K562 (cell line): Measurements from ENCODE around the gene BACH1. TPM values are rescaled to one million over a fixed set of nuclear protein-coding genes. Genes with fewer than 3 reads are reported as not detected.

Experiments
- ATAC-seq: fragments of 200-7000 bp; cut with Tn5 transposase; 3 replicates; pipeline ENCODE4 v1.9.1; 2020; ENCODE audit warnings: moderate library complexity
- BruUV-seq: library from RNA; stranded (reverse); fragments of 400-500 nt; replicated peaks from 2 replicates; lab custom pipeline; 2021; lab: Mats Ljungman, UMichigan
- CTCF ChIA-PET: fragments of 300-600 bp; formaldehyde crosslinking; extraction: SDS; loops from one replicate; lab custom pipeline; 2021; ENCODE audit warnings: low intra/inter-chr PET ratio; lab: Yijun Ruan, JAX
- POLR2A ChIA-PET: fragments of 300-600, 350-650 bp; sonication (Branson Sonifier 250); formaldehyde crosslinking; extraction: SDS; loops from one replicate; lab custom pipeline; 2021; ENCODE audit warnings: antibody characterized with exemption, inconsistent platforms; lab: Yijun Ruan, JAX
- DNase-seq, 4 experiments: peaks; one replicate each; pipeline versions ENCODE4 v3.0.0 to v3.0.0-alpha.2; 2011 to 2018; ENCODE audit warnings: low spot score in 3 of 4, mixed read lengths in 3 of 4; ENCODE audit errors: extremely low read depth in 1 of 4
- FAIRE-seq: peaks from 2 replicates; lab custom pipeline; 2011; peaks lifted over from hg19 to GRCh38; lab: Jason Lieb, UNC
- H2AFZ ChIP-seq: 2 replicates; pipeline ENCODE4 v1.6.0; 2011; ENCODE audit warnings: low read depth, low read length, control low read depth, inconsistent platforms
- H3K27ac ChIP-seq: fragments of 200-600 bp; 3 replicates; pipeline ENCODE4 v1.8.0; 2011; ENCODE audit warnings: low read depth, mild to moderate bottlenecking, control low read depth, inconsistent platforms, low read length, moderate library complexity, mixed read lengths; ENCODE audit errors: extremely low read depth
- H3K27me3 ChIP-seq, 2 experiments: fragments of 300-600 bp in 1 of 2; 2 replicates in 1 of 2; 3 replicates in 1 of 2; pipeline versions ENCODE4 v1.6.0 to v1.8.0; 2011; ENCODE audit warnings: inconsistent platforms in 2 of 2, low read length in 2 of 2, mild to moderate bottlenecking in 1 of 2, mixed read lengths in 1 of 2, moderate library complexity in 1 of 2; ENCODE audit not compliant: control insufficient read depth in 2 of 2, insufficient read depth in 2 of 2
- H3K36me3 ChIP-seq: fragments of 300-600 bp; 3 replicates; pipeline ENCODE4 v1.8.0; 2011; ENCODE audit warnings: mild to moderate bottlenecking, low read length, inconsistent platforms; ENCODE audit not compliant: control insufficient read depth, insufficient read depth
- H3K4me1 ChIP-seq, 2 experiments: fragments of 200-600 bp in 1 of 2; replicated peaks in 1 of 2; 2 replicates in 1 of 2; 3 replicates in 1 of 2; pipeline versions ENCODE4 v1.5.1 to v1.8.0; 2011; ENCODE audit warnings: inconsistent platforms in 2 of 2, low read length in 2 of 2, mild to moderate bottlenecking in 1 of 2, mixed read lengths in 1 of 2, moderate library complexity in 1 of 2; ENCODE audit not compliant: control insufficient read depth in 2 of 2, insufficient read depth in 2 of 2
- H3K4me2 ChIP-seq: 2 replicates; pipeline ENCODE4 v1.6.1; 2011; ENCODE audit warnings: low read length, control low read depth, inconsistent platforms, mixed read lengths; ENCODE audit not compliant: insufficient read depth
- H3K4me3 ChIP-seq: fragments of 200-600 bp; sonication (generic), shearing (Covaris generic); 2 replicates; pipeline ENCODE4 v1.5.1; 2016; ENCODE audit warnings: control low read depth, inconsistent platforms
- H3K79me2 ChIP-seq: fragments of 200-600 bp; 3 replicates; pipeline ENCODE4 v1.8.0; 2011; ENCODE audit warnings: low read length, inconsistent platforms; ENCODE audit not compliant: control insufficient read depth, insufficient read depth
- H3K9ac ChIP-seq, 2 experiments: 2 replicates each; pipeline versions ENCODE4 v1.6.0 to v1.6.1; 2011; ENCODE audit warnings: low read depth in 2 of 2, low read length in 2 of 2, control low read depth in 1 of 2, inconsistent platforms in 1 of 2, mild to moderate bottlenecking in 1 of 2, mixed read lengths in 1 of 2; ENCODE audit not compliant: insufficient read depth in 1 of 2
- H3K9me1 ChIP-seq: one replicate; pipeline ENCODE4 v1.6.0; 2011; ENCODE audit warnings: inconsistent platforms, mild to moderate bottlenecking, low read length, moderate library complexity; ENCODE audit not compliant: control insufficient read depth, insufficient read depth
- H3K9me3 ChIP-seq: replicated peaks from 2 replicates; pipeline ENCODE4 v1.5.1; 2011; ENCODE audit warnings: low read depth, low read length, inconsistent platforms; ENCODE audit not compliant: control insufficient read depth, insufficient read depth
- H4K20me1 ChIP-seq: replicated peaks from 2 replicates; pipeline ENCODE4 v1.6.1; 2011; ENCODE audit warnings: low read length, inconsistent platforms, mixed read lengths; ENCODE audit not compliant: control insufficient read depth, insufficient read depth
- CSDE1 ChIP-seq, 2 experiments: fragments of 450-650 bp; IDR thresholded peaks; 2 replicates each; pipeline ENCODE4 v1.6.1; 2016; ENCODE audit warnings: mild to moderate bottlenecking in 1 of 2
- CXXC5 ChIP-seq: fragments of 250-450 bp; sonication (Bioruptor Pico); IDR thresholded peaks from 2 replicates; pipeline ENCODE4 v1.8.0; 2022; ENCODE audit warnings: inconsistent platforms, mild to moderate bottlenecking, moderate library complexity
- HDAC8 ChIP-seq: fragments of 450-650 bp; IDR thresholded peaks from 2 replicates; pipeline ENCODE4 v1.6.1; 2016; ENCODE audit warnings: mild to moderate bottlenecking, missing genetic modification characterization, moderate library complexity, missing compliant biosample characterization
- LEF1 ChIP-seq: fragments of 450-650 bp; IDR thresholded peaks from 2 replicates; pipeline ENCODE4 v1.6.1; 2016; ENCODE audit warnings: mild to moderate bottlenecking
- NCOR1 ChIP-seq: fragments of 450-650 bp; IDR thresholded peaks from 2 replicates; pipeline ENCODE4 v1.6.1; 2016; ENCODE audit warnings: mild to moderate bottlenecking, moderate library complexity
- POLR2AphosphoS5 ChIP-seq: IDR thresholded peaks from 2 replicates; pipeline ENCODE4 v1.6.1; 2011; ENCODE audit warnings: mild to moderate bottlenecking, low read depth, low read length, moderate library complexity; ENCODE audit not compliant: control insufficient read depth, insufficient read depth
- PTRF ChIP-seq: fragments of 450-650 bp; IDR thresholded peaks from 2 replicates; pipeline ENCODE4 v1.6.1; 2016; ENCODE audit warnings: mild to moderate bottlenecking, missing genetic modification characterization, missing compliant biosample characterization
- RERE ChIP-seq: sonication (generic); formaldehyde crosslinking; IDR thresholded peaks from 2 replicates; pipeline ENCODE4 v1.8.0; 2023; ENCODE audit warnings: missing genetic modification reagents, mild to moderate bottlenecking, borderline replicate concordance
- RFX7 ChIP-seq: fragments of 250-450 bp; sonication (Bioruptor Pico); IDR thresholded peaks from 2 replicates; pipeline ENCODE4 v1.5.1; 2021; ENCODE audit warnings: mild to moderate bottlenecking
- ZBTB1 ChIP-seq: sonication (generic); formaldehyde crosslinking; IDR thresholded peaks from 2 replicates; pipeline ENCODE4 v1.8.1; 2023; ENCODE audit warnings: missing genetic modification reagents, low read depth, mild to moderate bottlenecking, borderline replicate concordance
- ZFX ChIP-seq: sonication (generic); formaldehyde crosslinking; IDR thresholded peaks from 2 replicates; pipeline ENCODE4 v1.8.0; 2022; ENCODE audit warnings: mild to moderate bottlenecking, missing genetic modification reagents, moderate library complexity
- ZNF644 ChIP-seq: fragments of 200-800 bp; sonication (Bioruptor generic); IDR thresholded peaks from 2 replicates; pipeline ENCODE4 v1.6.1; 2016; ENCODE audit warnings: low read depth, missing genetic modification characterization, missing compliant biosample characterization
- WGBS: fragments of 100-300 bp; shearing (Covaris generic); methylation state at CpG from one replicate; pipeline ENCODE4 v1.1.6; 2016; ENCODE audit warnings: low coverage, mixed read lengths; ENCODE audit not compliant: insufficient coverage; ENCODE audit errors: missing lambda C conversion rate; 5-methylcytosine and 5-hydroxymethylcytosine counted together
- in situ Hi-C: fragments of 300-500 bp; cut with MboI; formaldehyde crosslinking; loops from 4 replicates; pipeline ENCODE4 v1.15.0; 2018; ENCODE audit warnings: inconsistent platforms, mixed read lengths
- intact Hi-C: fragments of 100-400 bp; cut with micrococcal nuclease; formaldehyde crosslinking; loops from 2 replicates; pipeline ENCODE4 v1.14.2; 2022
- polyA plus RNA-seq, 8 experiments: library from polyadenylated mRNA; depleted of rRNA in 4 of 8; stranded (reverse) in 5 of 8; unstranded in 3 of 8; fragments of >200 nt; fragmentation: Nextera tagmentation in 2 of 8; fragmentation: Illumina TruSeq in 1 of 8; extraction: Ambion mirVana in 2 of 8; extraction: Trizol in 1 of 8; gene quantifications; 2 replicates each; pipeline versions ENCODE4 v1.2.1 to v1.2.3, GENCODE V29; 2011 to 2014; ENCODE audit warnings: inconsistent platforms in 1 of 8, missing spikeins in 1 of 8
- total RNA-seq, 7 experiments: library from RNA; depleted of rRNA in 6 of 7; stranded (reverse); fragments of >200 nt in 6 of 7; fragmentation: Illumina TruSeq in 2 of 7; extraction: Trizol in 2 of 7; gene quantifications; 2 replicates each; pipeline versions ENCODE4 v1.2.1 to v1.2.3, GENCODE V29; 2011 to 2021; ENCODE audit warnings: low replicate concordance in 1 of 7
- TF ChIP-seq, protein P1 (sequence below): fragments of 450-650 bp; formaldehyde crosslinking; IDR thresholded peaks from 2 replicates; pipeline ENCODE4 v1.4.0; 2020; ENCODE audit warnings: mild to moderate bottlenecking, moderate library complexity
- TF ChIP-seq, protein P2 (sequence below): sonication (generic); formaldehyde crosslinking; IDR thresholded peaks from 2 replicates; pipeline ENCODE4 v1.8.0; 2022; ENCODE audit warnings: mild to moderate bottlenecking, missing genetic modification reagents

Gene BACH1
- total and polyA plus RNA-seq, 9 of the 15 experiments (the other 6 are each of a cell fraction or from before 2014, with no cell fraction given): 10.6 to 58.5 (median 28.6) TPM

DNA sequence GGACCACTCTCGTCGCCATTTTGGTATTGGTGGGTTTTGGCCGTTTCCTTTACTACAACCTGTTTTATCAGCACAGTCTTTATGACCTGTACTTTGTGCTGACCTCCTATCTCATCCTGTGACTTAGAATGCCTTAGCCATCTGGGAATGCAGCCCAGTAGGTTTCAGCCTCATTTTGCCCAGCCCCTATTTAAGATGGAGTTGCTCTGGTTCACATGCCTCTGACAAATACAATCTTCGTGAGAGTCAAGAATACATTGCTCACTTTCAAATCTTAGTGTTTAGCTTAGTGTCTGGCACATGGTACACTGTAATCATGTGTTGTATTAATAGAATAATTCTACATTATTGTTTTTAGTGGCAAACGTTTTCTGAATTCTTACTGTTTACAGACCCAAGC is 88.9 kb downstream of the BACH1 start:
- no peak overlapping the region for H3K4me3 ChIP-seq
- no peak overlapping the region for H3K9ac ChIP-seq
- no peaks in the 10 kb centered on the region for H3K36me3 ChIP-seq
- FAIRE-seq (no peak), DNase-seq (no peak), ATAC-seq (no peak)
- no peaks in the 10 kb centered on the region for H3K79me2 ChIP-seq
- intact Hi-C loops: no loop called here
- H4K20me1 ChIP-seq: no peaks in the 10 kb centered on the region
- BruUV-seq: no TSS peak
- no peak overlapping the region for H3K4me2 ChIP-seq
- H3K27me3 ChIP-seq: no peaks in the 10 kb centered on the region
- POLR2A ChIA-PET: no interaction called here
- CTCF ChIA-PET: no interaction called here
- no peaks in the 10 kb centered on the region for H3K9me3 ChIP-seq
- no peaks in the 10 kb centered on the region for H3K4me1 ChIP-seq
- H3K27ac ChIP-seq: no peak overlapping the region
- in situ Hi-C loops: no loop called here
- 59% methylated on average over 5 of the region's 5 CpGs for WGBS
- H2AFZ ChIP-seq: no peak overlapping the region
- no peaks in the 10 kb centered on the region for H3K9me1 ChIP-seq
- TF ChIP-seq, protein P1, sequence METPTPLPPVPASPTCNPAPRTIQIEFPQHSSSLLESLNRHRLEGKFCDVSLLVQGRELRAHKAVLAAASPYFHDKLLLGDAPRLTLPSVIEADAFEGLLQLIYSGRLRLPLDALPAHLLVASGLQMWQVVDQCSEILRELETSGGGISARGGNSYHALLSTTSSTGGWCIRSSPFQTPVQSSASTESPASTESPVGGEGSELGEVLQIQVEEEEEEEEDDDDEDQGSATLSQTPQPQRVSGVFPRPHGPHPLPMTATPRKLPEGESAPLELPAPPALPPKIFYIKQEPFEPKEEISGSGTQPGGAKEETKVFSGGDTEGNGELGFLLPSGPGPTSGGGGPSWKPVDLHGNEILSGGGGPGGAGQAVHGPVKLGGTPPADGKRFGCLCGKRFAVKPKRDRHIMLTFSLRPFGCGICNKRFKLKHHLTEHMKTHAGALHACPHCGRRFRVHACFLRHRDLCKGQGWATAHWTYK (CRISPR knock-in tag): no peak
- TF ChIP-seq RFX7 (CRISPR knock-in tag) (no peak), HDAC8 (tag) (no peak), NCOR1 (no peak), ZFX (CRISPR knock-in tag) (no peak), ZNF644 (no peak), CXXC5 (CRISPR knock-in tag) (0 out of 2 replicates have a peak, but pooled peaks have one; percentile 38), PTRF (0 out of 2 replicates have a peak, but pooled peaks have one; percentile 33), ZBTB1 (no peak), LEF1 (no peak), CSDE1 (IDR thresholded peaks at IDR 0.05) (no peak), RERE (CRISPR knock-in tag) (no peak), POLR2AphosphoS5 (no peak)
- TF ChIP-seq, protein P2, sequence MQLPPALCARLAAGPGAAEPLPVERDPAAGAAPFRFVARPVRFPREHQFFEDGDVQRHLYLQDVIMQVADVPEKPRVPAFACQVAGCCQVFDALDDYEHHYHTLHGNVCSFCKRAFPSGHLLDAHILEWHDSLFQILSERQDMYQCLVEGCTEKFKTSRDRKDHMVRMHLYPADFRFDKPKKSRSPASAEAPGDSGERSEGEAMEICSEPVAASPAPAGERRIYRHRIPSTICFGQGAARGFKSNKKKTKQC (CRISPR knock-in tag): no peak
